ENCODE measurements around the gene SLC9A9. TPM values are rescaled to one million over a fixed set of nuclear protein-coding genes. Genes with fewer than 3 reads are reported as not detected.

Gene SLC9A9
- total and polyA plus RNA-seq, 2 donors from 2014 or later, result 3.7 to 16.5 TPM

GRCh38 chr3:143337387-143337786 lies 510.9 kb downstream of the SLC9A9 start:
- TF ChIP-seq CTCF (IDR thresholded peaks at IDR 0.05; ENCODE audit: borderline replicate concordance, extremely low read depth, insufficient read depth), result no peak
- H3K9ac ChIP-seq (ENCODE audit: low read length in 3 of 3), result no peak overlapping the region
- no peaks in the 10 kb centered on the region for H3K36me3 ChIP-seq (ENCODE audit: control insufficient read depth in 2 of 3, insufficient read depth in 3 of 3, low read length in 3 of 3)
- no peak for FAIRE-seq
- H3K27me3 ChIP-seq (ENCODE audit: control insufficient read depth, insufficient read depth, low read length), result no peaks in the 10 kb centered on the region
- no peaks in the 10 kb centered on the region for H3K9me3 ChIP-seq (ENCODE audit: control insufficient read depth in 2 of 3, insufficient read depth in 1 of 3, low read length in 3 of 3)
- H3K4me1 ChIP-seq (ENCODE audit: control insufficient read depth in 2 of 3, insufficient read depth in 2 of 3, low read depth in 1 of 3, low read length in 3 of 3), result peaks cover 0 to 2% (median 0%) of the 10 kb centered on the region in 3 donors
- no peak overlapping the region for H3K27ac ChIP-seq (ENCODE audit: low read depth in 2 of 2, low read length in 2 of 2)
- no peak overlapping the region for H3K4me3 ChIP-seq (ENCODE audit: low read length in 3 of 3)
- no peak for DNase-seq
- intact Hi-C loops (cut with DNase I), result no loop called here

GRCh38 chr3:143334231-143334630 lies 514.0 kb downstream of the SLC9A9 start:
- DNase-seq, result no peak
- Histone ChIP-seq H3K9me3 (ENCODE audit: control insufficient read depth in 2 of 3, insufficient read depth in 1 of 3, low read length in 3 of 3) (no peaks in the 10 kb centered on the region), H3K27me3 (ENCODE audit: control insufficient read depth, insufficient read depth, low read length) (no peaks in the 10 kb centered on the region), H3K9ac (ENCODE audit: low read length in 3 of 3) (no peak overlapping the region), H3K27ac (ENCODE audit: low read depth in 2 of 2, low read length in 2 of 2) (no peak overlapping the region), H3K4me3 (ENCODE audit: low read length in 3 of 3) (no peak overlapping the region), H3K36me3 (ENCODE audit: control insufficient read depth in 2 of 3, insufficient read depth in 3 of 3, low read length in 3 of 3) (no peaks in the 10 kb centered on the region), H3K4me1 (ENCODE audit: control insufficient read depth in 2 of 3, insufficient read depth in 2 of 3, low read depth in 1 of 3, low read length in 3 of 3) (peaks cover 2 to 10% (median 5%) of the 10 kb centered on the region in 3 donors)
- intact Hi-C loops (cut with DNase I), result no loop called here
- TF ChIP-seq CTCF (IDR thresholded peaks at IDR 0.05; ENCODE audit: borderline replicate concordance, extremely low read depth, insufficient read depth), result no peak
- no peak for FAIRE-seq

GRCh38 chr3:143333367-143333766 lies 514.9 kb downstream of the SLC9A9 start:
- Histone ChIP-seq H3K9ac (ENCODE audit: low read length in 3 of 3) (no peak overlapping the region), H3K27ac (ENCODE audit: low read depth in 2 of 2, low read length in 2 of 2) (no peak overlapping the region), H3K9me3 (ENCODE audit: control insufficient read depth in 2 of 3, insufficient read depth in 1 of 3, low read length in 3 of 3) (no peaks in the 10 kb centered on the region), H3K4me1 (ENCODE audit: control insufficient read depth in 2 of 3, insufficient read depth in 2 of 3, low read depth in 1 of 3, low read length in 3 of 3) (peaks cover 5 to 14% (median 6%) of the 10 kb centered on the region in 3 donors), H3K4me3 (ENCODE audit: low read length in 3 of 3) (no peak overlapping the region), H3K36me3 (ENCODE audit: control insufficient read depth in 2 of 3, insufficient read depth in 3 of 3, low read length in 3 of 3) (no peaks in the 10 kb centered on the region), H3K27me3 (ENCODE audit: control insufficient read depth, insufficient read depth, low read length) (no peaks in the 10 kb centered on the region)
- no peak for TF ChIP-seq CTCF (IDR thresholded peaks at IDR 0.05; ENCODE audit: borderline replicate concordance, extremely low read depth, insufficient read depth)
- DNase-seq (no peak), FAIRE-seq (no peak)
- intact Hi-C loops (cut with DNase I), result no loop called here

- Histone ChIP-seq H3K9ac (ENCODE audit: low read length in 3 of 3) (no peak overlapping the region), H3K27ac (ENCODE audit: low read depth in 2 of 2, low read length in 2 of 2) (no peak overlapping the region), H3K4me1 (ENCODE audit: control insufficient read depth in 2 of 3, insufficient read depth in 2 of 3, low read depth in 1 of 3, low read length in 3 of 3) (peaks cover 5 to 12% (median 6%) of the 10 kb centered on the region in 3 donors), H3K9me3 (ENCODE audit: control insufficient read depth in 2 of 3, insufficient read depth in 1 of 3, low read length in 3 of 3) (no peaks in the 10 kb centered on the region), H3K4me3 (ENCODE audit: low read length in 3 of 3) (no peak overlapping the region), H3K27me3 (ENCODE audit: control insufficient read depth, insufficient read depth, low read length) (no peaks in the 10 kb centered on the region), H3K36me3 (ENCODE audit: control insufficient read depth in 2 of 3, insufficient read depth in 3 of 3, low read length in 3 of 3) (no peaks in the 10 kb centered on the region)
- intact Hi-C loops (cut with DNase I), result no loop called here
- TF ChIP-seq CTCF (IDR thresholded peaks at IDR 0.05; ENCODE audit: borderline replicate concordance, extremely low read depth, insufficient read depth), result no peak
- DNase-seq, result no peak
- FAIRE-seq, result no peak
Measured at GRCh38 chr3:143332026-143332425, 516.2 kb downstream of the SLC9A9 start.
